OCI-M1 (cell line): ENCODE data around the gene SCMH1.

Experiments used
- DNase-seq: peaks from one replicate; lab custom pipeline; 2025; lab: John Stamatoyannopoulos, UW

The SCMH1 gene

GRCh38 chr1:41097105-41097504, 145.0 kb downstream of the SCMH1 start:
- no peak for DNase-seq

- no peak for DNase-seq
Observed at GRCh38 chr1:41093826-41094225, 148.3 kb downstream of the SCMH1 start.

GRCh38 chr1:41086921-41087320, 155.2 kb downstream of the SCMH1 start:
- DNase-seq: no peak

- DNase-seq: no peak
Observed at GRCh38 chr1:41078616-41079015, 163.5 kb downstream of the SCMH1 start.

- no peak for DNase-seq
Observed at GRCh38 chr1:41078193-41078592, 163.9 kb downstream of the SCMH1 start.

GRCh38 chr1:41073971-41074370, 168.1 kb downstream of the SCMH1 start:
- DNase-seq: no peak

- DNase-seq: no peak
Observed at GRCh38 chr1:41072051-41072450, 170.1 kb downstream of the SCMH1 start.

- DNase-seq: no peak
Observed at GRCh38 chr1:41056907-41057306, 185.2 kb downstream of the SCMH1 start.

- DNase-seq: peak; percentile 29
Observed at GRCh38 chr1:41053316-41053715, 188.8 kb downstream of the SCMH1 start.

- DNase-seq: no peak
Observed at GRCh38 chr1:41051022-41051421, 191.1 kb downstream of the SCMH1 start.

GRCh38 chr1:41048540-41048939, 193.6 kb downstream of the SCMH1 start:
- no peak for DNase-seq

GRCh38 chr1:41046347-41046775, 195.7 kb downstream of the SCMH1 start:
- DNase-seq: no peak

- no peak for DNase-seq
Observed at GRCh38 chr1:41045740-41046139, 196.4 kb downstream of the SCMH1 start.

GRCh38 chr1:41044187-41044586, 197.9 kb downstream of the SCMH1 start:
- DNase-seq: no peak

GRCh38 chr1:41041614-41042270, 200.4 kb downstream of the SCMH1 start:
- no peak for DNase-seq

GRCh38 chr1:41038110-41038509, 204.0 kb downstream of the SCMH1 start:
- DNase-seq: no peak

GRCh38 chr1:41037116-41037903, 204.8 kb downstream of the SCMH1 start:
- DNase-seq: no peak

- DNase-seq: peak; percentile 13
Observed at GRCh38 chr1:41033272-41033671, 208.8 kb downstream of the SCMH1 start.

- no peak for DNase-seq
Observed at GRCh38 chr1:41032147-41032546, 210.0 kb downstream of the SCMH1 start.

GRCh38 chr1:41030872-41031616, 211.1 kb downstream of the SCMH1 start:
- DNase-seq: no peak

- no peak for DNase-seq
Observed at GRCh38 chr1:41028034-41028642, 214.0 kb downstream of the SCMH1 start.
